GM18858 (cell line): Measurements from ENCODE around the gene RARB.

Source experiments
- ATAC-seq: cut with Tn5 transposase; IDR thresholded peaks from one replicate; pipeline ENCODE4 v1.9.1; 2021; ENCODE audit not compliant: unreplicated experiment

The RARB gene

DNA sequence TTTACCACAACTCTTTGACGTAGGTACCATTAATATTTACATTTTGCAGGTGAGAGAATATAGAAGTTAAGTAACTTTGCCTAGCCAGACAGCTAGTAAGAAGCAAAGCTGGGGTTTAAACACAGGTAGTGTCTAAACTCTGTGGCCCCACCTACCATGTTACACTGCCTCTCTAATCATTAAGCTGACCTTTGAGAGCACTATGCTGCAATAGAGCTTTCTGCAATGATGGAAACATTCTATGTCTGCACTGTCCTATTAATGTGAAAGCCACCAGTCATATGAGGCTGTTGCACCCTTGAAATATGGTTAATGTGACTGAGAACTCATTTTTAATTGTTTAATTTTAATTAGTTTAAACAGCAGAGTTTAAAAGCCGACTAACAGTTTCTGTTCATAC lies 6.3 kb upstream of the RARB start:
- ATAC-seq, result no peak

DNA sequence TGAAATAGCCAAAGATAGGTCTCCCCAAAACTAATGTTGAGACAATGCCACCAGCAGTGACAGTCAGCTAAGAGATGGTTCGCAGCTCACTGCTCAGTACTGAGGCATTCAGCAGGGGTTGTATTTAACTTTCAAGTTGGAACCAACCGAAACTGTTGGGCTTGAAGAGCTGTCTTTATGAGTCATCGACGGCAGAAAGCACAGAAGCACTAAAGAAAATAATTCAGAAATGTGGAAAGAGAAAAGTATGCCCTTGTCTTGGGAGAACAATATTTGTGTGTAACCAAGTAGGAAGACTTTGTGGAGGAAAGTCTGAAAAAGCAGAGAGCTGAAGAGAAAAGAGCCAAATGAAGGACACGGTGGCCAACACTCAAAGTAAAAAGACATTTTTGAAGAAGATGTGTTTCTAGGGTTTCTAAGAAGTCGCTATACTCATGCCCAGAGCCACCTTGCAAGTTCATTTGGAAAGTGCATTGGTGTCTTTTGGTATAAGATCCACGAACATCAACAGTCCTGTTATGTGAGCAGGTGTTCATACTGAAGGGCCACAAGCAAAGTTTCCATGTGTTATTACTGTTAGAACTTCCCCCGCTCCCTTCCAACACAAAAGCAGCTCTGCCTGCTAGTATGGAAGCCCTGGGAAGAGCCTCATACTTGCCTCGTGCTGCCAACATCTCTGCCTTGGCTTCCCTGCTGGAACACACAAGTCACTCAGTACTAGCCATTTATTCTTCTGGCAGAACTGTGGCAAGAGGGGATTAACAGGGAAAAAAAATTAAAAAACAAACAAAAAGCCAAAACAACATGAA lies 4.1 kb upstream of the RARB start:
- ATAC-seq, result no peak

DNA sequence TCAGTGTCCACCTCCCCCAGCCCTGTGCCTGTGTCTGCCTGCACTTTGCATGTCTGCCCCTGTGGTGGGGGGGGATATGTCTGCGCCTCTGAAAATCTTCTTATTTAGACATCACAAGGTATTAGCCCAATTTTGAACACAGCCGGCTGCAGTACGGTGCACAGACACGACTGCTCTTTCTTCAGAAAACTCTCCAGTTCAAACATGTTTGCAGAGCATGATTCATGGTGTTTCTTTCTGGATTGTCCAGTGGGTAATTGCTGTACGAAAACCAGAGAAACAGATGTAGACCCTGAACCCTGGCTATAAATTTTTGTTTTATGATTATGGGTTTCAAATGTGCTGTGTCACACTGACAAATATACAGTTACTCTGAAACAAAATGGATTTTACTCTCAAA lies 3.4 kb upstream of the RARB start:
- no peak for ATAC-seq

GRCh38 chr3:25426408-25426807 lies 1.7 kb upstream of the RARB start:
- no peak for ATAC-seq

DNA sequence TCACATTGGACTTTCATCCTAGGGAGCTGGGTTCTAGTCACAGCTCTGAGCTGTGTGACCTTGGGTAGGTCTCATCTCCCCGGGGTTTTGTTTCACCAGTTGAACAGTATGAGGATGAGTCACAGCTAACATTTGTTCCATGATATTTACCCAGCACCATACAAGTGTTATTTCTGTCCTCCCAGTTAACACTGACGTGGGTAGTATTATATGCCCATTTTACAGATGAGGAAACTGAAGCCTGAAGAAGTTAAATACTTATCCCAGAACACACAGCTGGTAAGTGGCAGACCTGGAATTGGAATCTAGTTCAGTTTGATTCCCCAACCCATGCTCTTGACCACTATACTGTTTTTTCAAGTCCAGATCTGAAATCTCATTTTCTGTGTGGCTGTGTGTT lies 908 bp upstream of the RARB start:
- ATAC-seq, result no peak

DNA sequence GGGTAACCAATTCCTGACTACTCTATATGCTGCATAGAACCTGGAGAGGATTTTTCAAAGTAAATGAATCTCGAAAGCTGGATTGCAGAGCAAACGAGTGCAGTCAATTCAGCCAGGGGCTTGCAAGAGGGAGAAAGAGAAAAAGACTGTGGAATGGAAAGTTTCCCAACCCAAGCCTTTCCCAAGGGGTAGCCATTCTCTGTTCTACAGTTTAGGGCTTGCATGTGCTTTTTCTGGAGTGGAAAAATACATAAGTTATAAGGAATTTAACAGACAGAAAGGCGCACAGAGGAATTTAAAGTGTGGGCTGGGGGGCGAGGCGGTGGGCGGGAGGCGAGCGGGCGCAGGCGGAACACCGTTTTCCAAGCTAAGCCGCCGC lies 511 bp upstream of the RARB start:
- no peak for ATAC-seq

DNA sequence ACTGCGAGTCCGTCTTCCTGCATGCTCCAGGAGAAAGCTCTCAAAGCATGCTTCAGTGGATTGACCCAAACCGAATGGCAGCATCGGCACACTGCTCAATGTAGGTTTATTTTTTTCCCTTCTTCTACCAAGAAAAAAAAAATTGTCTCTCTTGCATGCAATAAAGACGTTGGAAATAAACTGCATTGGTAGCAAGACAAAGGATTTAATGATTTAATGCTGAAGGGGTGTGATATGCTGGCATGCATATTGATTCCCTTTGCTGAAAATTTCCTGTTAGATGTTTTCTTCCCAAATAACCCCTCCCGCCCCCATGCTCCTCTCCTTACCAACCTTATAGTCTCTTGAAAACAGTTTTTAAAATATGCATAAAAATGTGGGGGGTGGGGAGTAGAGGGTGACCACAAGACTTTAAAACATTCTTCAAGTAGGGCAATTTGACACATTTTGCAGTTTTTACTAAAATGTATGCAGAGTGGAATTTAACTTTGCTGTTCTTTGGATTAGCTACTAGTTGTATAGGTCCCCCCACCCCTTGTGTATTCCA lies 799 bp downstream of the RARB start:
- no peak for ATAC-seq

- no peak for ATAC-seq
These were observed 1.6 kb downstream of the RARB start for GRCh38 chr3:25429361-25430286.

GRCh38 chr3:25430287-25430934 lies 2.3 kb downstream of the RARB start:
- ATAC-seq, result no peak

- no peak for ATAC-seq
These were observed 3.1 kb downstream of the RARB start for GRCh38 chr3:25430935-25431770.

DNA sequence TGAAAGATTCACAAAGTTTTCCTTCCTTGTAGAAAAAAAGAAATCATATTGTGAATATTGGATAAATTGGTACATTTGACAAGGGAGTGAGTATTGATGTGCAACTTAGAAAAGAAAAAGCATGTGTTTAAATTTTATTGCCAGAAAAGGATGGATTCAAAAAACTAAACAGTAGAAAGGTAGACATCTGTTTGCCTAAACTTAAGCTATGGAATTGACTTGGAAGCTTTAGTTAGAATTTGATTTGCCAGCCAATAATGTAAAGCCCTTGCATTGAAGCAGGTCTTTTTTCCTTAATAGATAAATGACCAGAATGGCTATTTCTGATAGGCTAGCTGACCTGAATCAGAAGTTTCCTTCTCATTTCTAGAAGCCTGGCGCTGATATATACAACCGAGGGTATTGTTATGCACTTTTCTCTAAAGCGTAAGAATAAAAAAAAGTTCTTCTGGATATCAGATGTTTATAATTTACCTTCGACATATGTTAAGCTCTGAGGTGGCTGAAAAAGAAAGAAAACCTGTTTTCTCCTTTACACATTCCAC lies 4.2 kb downstream of the RARB start:
- no peak for ATAC-seq

GRCh38 chr3:25433106-25433505 lies 5.0 kb downstream of the RARB start:
- ATAC-seq, result no peak

DNA sequence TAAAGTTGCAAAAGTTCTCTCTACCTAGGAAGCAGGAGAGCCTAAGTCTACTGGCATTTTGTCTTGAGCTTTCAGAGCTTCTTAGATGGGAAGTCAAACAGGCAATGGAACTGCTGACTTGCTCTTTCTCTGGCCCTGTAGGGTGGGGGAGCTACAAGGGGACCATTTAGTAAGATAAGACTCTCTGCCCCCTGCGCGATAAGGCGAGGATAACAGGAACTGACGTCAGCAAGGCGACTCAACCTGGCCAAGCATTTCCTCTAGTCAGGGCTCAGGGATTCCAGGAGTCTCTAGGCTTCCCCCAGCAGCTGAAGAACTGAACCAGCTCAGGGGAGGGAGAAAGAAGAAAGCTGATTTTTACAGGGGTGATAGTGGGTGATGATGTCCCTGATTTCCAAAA lies 5.8 kb downstream of the RARB start:
- ATAC-seq, result no peak

- no peak for ATAC-seq
These were observed 9.9 kb downstream of the RARB start for GRCh38 chr3:25437953-25438352.

DNA sequence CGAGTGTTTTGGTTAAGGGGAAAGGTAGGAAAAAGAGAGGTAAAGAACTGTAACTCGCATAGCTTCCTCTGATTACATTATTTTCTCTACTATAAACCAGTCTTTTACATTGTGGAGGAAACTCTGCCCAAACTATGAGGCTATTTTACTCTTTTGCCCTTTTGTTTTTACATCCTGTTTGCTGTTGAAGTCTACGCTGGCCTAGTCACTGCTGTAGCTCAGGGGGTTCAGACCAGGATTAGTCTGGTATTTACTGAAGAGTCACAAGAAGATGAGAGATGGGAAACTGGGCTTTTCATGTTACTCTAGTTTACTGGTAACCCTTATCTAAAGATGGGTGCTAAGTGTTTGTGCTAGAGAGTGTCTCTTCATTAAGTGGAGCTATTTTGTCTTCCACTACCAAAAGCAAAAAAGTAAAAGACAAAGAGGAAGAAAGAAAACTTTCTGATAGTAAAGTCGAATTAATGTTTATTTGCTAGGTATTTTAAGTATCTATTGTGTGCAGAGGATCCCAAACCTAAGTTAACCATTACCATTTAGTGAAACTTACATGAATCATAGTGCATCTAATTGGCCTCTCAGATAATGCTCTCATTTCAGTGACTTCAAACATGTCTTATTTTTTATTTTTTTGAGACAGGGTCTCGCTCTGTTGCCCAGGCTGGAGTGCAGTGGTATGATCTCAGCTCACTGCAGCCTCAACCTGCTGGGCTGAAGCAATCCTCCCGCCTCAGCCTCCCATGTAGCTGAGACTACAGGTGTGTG lies 10.9 kb downstream of the RARB start:
- no peak for ATAC-seq

GRCh38 chr3:25441234-25441856 lies 13.3 kb downstream of the RARB start:
- ATAC-seq, result no peak

DNA sequence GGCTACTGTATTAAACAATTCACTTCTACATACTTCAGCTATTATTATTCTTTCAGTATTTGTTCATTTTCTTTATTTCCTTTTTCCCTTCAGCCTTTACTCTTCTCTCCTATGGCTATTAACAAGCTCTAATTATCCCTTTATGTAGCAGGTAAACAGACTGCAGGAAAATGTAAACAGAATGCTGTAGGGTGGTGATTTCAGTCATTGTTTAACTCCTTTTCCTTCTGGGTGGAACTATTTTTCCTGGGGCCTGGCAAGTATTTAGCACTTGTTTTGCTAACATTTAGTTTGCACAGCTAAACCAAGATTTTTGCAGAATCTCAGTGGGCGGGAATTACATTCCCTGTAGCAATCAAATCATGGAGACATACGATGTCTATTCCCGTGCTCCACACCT lies 14.4 kb downstream of the RARB start:
- no peak for ATAC-seq

DNA sequence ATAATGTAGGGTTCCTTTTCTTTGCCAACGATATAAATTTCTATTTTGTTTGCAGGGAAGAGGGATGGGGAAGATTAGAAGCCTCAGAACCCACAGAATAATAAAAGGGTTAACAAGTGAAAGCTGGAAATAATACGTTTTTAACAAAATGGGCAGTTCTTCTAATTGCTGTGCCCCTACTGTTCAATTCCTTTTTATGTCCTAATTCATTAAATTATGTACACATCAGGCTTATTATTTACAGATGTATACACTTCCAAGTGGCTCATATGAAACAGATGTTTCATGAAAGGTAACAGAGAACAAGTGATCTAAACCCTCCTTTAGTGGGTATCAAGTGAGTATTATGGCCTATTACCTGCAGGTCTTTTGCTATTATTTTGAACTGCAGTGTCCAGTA lies 16.2 kb downstream of the RARB start:
- no peak for ATAC-seq

DNA sequence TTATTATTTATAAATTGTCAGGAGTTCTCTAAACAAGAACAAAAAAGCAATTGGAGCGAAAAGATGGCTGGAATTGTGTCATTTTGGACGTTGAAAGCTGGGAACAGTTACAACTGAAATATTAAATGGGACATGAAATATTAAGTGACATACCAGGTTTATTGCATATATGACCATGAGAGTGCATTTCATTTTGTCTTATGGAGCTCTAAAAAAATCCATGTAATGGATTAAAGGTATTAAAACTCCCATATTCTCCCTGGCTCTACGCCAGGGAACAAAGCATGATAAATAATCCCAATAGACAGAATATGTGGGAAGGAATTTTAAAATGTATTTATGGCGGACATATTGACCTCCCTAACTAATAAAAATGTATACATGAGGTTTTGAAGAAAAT lies 17.7 kb downstream of the RARB start:
- ATAC-seq, result no peak
